ENCODE data around the gene CNIH1. TPM values are rescaled to one million over a fixed set of nuclear protein-coding genes. Genes with fewer than 3 reads are reported as not detected.

Gene CNIH1
- total RNA-seq, 4 donors from 2014 or later: 48.9 to 137 (median 99.3) TPM

GRCh38 chr14:54483073-54483745 lies 42.0 kb upstream of the CNIH1 start:
- DNase-seq (ENCODE audit: low spot score in 2 of 2): no peak
- no peaks in the 10 kb centered on the region for H3K9me3 ChIP-seq
- WGBS: 81% methylated on average over 8 of the region's 8 CpGs
- no peaks in the 10 kb centered on the region for H3K27me3 ChIP-seq
- H3K36me3 ChIP-seq: peaks cover 17% of the 10 kb centered on the region
- no peak overlapping the region for H3K4me3 ChIP-seq
- TF ChIP-seq CTCF (IDR thresholded peaks at IDR 0.05): no peak
- no peak for TF ChIP-seq POLR2A (IDR thresholded peaks at IDR 0.05)
- TF ChIP-seq POLR2AphosphoS5 (IDR thresholded peaks at IDR 0.05): no peak
- TF ChIP-seq EP300 (IDR thresholded peaks at IDR 0.05): no peak
- H3K4me1 ChIP-seq: peaks cover 30% of the 10 kb centered on the region
- no peak overlapping the region for H3K27ac ChIP-seq

- TF ChIP-seq CTCF (IDR thresholded peaks at IDR 0.05) (no peak), EP300 (IDR thresholded peaks at IDR 0.05) (no peak), POLR2A (IDR thresholded peaks at IDR 0.05) (no peak), POLR2AphosphoS5 (IDR thresholded peaks at IDR 0.05) (no peak)
- DNase-seq (ENCODE audit: low spot score in 2 of 2): no peak
- no peak overlapping the region for H3K27ac ChIP-seq
- WGBS: 89% methylated on average over 2 of the region's 2 CpGs
- H3K4me1 ChIP-seq: peaks cover 17% of the 10 kb centered on the region
- H3K4me3 ChIP-seq: no peak overlapping the region
- H3K36me3 ChIP-seq: peaks cover 17% of the 10 kb centered on the region
- H3K9me3 ChIP-seq: no peaks in the 10 kb centered on the region
- H3K27me3 ChIP-seq: no peaks in the 10 kb centered on the region
Measured at GRCh38 chr14:54481695-54482094, 40.5 kb upstream of the CNIH1 start.

GRCh38 chr14:54480830-54481562 lies 39.8 kb upstream of the CNIH1 start:
- TF ChIP-seq POLR2A (IDR thresholded peaks at IDR 0.05) (no peak), POLR2AphosphoS5 (IDR thresholded peaks at IDR 0.05) (no peak)
- H3K9me3 ChIP-seq: no peaks in the 10 kb centered on the region
- peaks cover 17% of the 10 kb centered on the region for H3K36me3 ChIP-seq
- H3K4me3 ChIP-seq: no peak overlapping the region
- H3K27ac ChIP-seq: no peak overlapping the region
- peaks cover 13% of the 10 kb centered on the region for H3K4me1 ChIP-seq
- WGBS: 60% methylated on average over 4 of the region's 4 CpGs
- no peaks in the 10 kb centered on the region for H3K27me3 ChIP-seq
- DNase-seq (ENCODE audit: low spot score in 2 of 2): no peak

GRCh38 chr14:54478636-54479215 lies 37.6 kb upstream of the CNIH1 start:
- H3K27me3 ChIP-seq: no peaks in the 10 kb centered on the region
- DNase-seq (ENCODE audit: low spot score in 2 of 2): no peak
- H3K4me3 ChIP-seq: no peak overlapping the region
- WGBS: 64% methylated on average over 3 of the region's 3 CpGs
- no peaks in the 10 kb centered on the region for H3K4me1 ChIP-seq
- TF ChIP-seq CTCF (IDR thresholded peaks at IDR 0.05): no peak
- TF ChIP-seq POLR2A (IDR thresholded peaks at IDR 0.05): no peak
- no peak for TF ChIP-seq EP300 (IDR thresholded peaks at IDR 0.05)
- no peak for TF ChIP-seq POLR2AphosphoS5 (IDR thresholded peaks at IDR 0.05)
- peaks cover 17% of the 10 kb centered on the region for H3K36me3 ChIP-seq
- H3K27ac ChIP-seq: no peak overlapping the region
- no peaks in the 10 kb centered on the region for H3K9me3 ChIP-seq

- H3K4me1 ChIP-seq: no peaks in the 10 kb centered on the region
- H3K27ac ChIP-seq: no peak overlapping the region
- peaks cover 12% of the 10 kb centered on the region for H3K36me3 ChIP-seq
- no peak overlapping the region for H3K4me3 ChIP-seq
- no peaks in the 10 kb centered on the region for H3K27me3 ChIP-seq
- no peak for TF ChIP-seq EP300 (IDR thresholded peaks at IDR 0.05)
- TF ChIP-seq CTCF (IDR thresholded peaks at IDR 0.05): no peak
- TF ChIP-seq POLR2AphosphoS5 (IDR thresholded peaks at IDR 0.05): no peak
- TF ChIP-seq POLR2A (IDR thresholded peaks at IDR 0.05): no peak
- no peak for DNase-seq (ENCODE audit: low spot score in 2 of 2)
- WGBS: 76% methylated on average over 4 of the region's 4 CpGs
- H3K9me3 ChIP-seq: no peaks in the 10 kb centered on the region
Measured at GRCh38 chr14:54475911-54476310, 34.7 kb upstream of the CNIH1 start.

All from suprapubic skin (tissue), 4 donors.